HEK293 (cell line): ENCODE data around the gene MDH1B.

Experiments
- CTCF ChIA-PET: fragments of 350-600 bp; formaldehyde crosslinking; extraction: SDS; loops from one replicate; lab custom pipeline; 2021; ENCODE audit warnings: antibody characterized with exemption; lab: Yijun Ruan, JAX
- POLR2A ChIA-PET: fragments of 300-600 bp; formaldehyde crosslinking; extraction: SDS; loops from one replicate; lab custom pipeline; 2020; ENCODE audit warnings: antibody characterized with exemption, inconsistent platforms; lab: Yijun Ruan, JAX
- H3K27ac ChIP-seq: fragments of 200-500 bp; sonication (Bioruptor generic); 2 replicates; pipeline ENCODE4 v1.5.1; 2014; ENCODE audit warnings: low read depth, low read length, control low read depth, inconsistent platforms; ENCODE audit errors: extremely low read depth
- H3K36me3 ChIP-seq, 2 experiments: fragments of 200-500 bp in 1 of 2; sonication (Bioruptor generic) in 1 of 2; 1 replicate in 1 of 2; 2 replicates in 1 of 2; pipeline ENCODE4 v1.5.1; 2014 to 2017; ENCODE audit warnings: inconsistent platforms in 2 of 2, low read length in 2 of 2; ENCODE audit not compliant: control insufficient read depth in 2 of 2, insufficient read depth in 1 of 2
- H3K4me1 ChIP-seq: fragments of 200-500 bp; sonication (Bioruptor generic); 2 replicates; pipeline ENCODE4 v1.5.1; 2014; ENCODE audit warnings: mild to moderate bottlenecking, low read length, inconsistent platforms; ENCODE audit not compliant: control insufficient read depth, insufficient read depth
- H3K4me3 ChIP-seq: 2 replicates; pipeline ENCODE4 v1.5.1; 2011; ENCODE audit warnings: low read depth, mild to moderate bottlenecking, control low read depth, low read length, moderate library complexity
- H3K9me3 ChIP-seq: fragments of 200-500 bp; sonication (Bioruptor generic); 2 replicates; pipeline ENCODE4 v1.5.1; 2014; ENCODE audit warnings: low read depth, low read length, inconsistent platforms; ENCODE audit not compliant: control insufficient read depth, insufficient read depth
- GLIS1 ChIP-seq: fragments of 450-650 bp; formaldehyde crosslinking; IDR thresholded peaks from 2 replicates; pipeline ENCODE4 v1.5.1; 2016; ENCODE audit warnings: missing biosample characterization, missing genetic modification characterization
- KLF17 ChIP-seq: fragments of 450-650 bp; formaldehyde crosslinking; IDR thresholded peaks from 2 replicates; pipeline ENCODE4 v1.5.1; 2016; ENCODE audit warnings: missing biosample characterization, missing genetic modification characterization
- MYNN ChIP-seq: fragments of 450-650 bp; formaldehyde crosslinking; IDR thresholded peaks from 2 replicates; pipeline ENCODE4 v1.5.1; 2016; ENCODE audit warnings: missing biosample characterization, missing genetic modification characterization, borderline replicate concordance
- SP7 ChIP-seq: fragments of 450-650 bp; formaldehyde crosslinking; IDR thresholded peaks from 2 replicates; pipeline ENCODE4 v1.5.1; 2016; ENCODE audit warnings: missing biosample characterization, missing genetic modification characterization
- YY1 ChIP-seq: fragments of 450-650 bp; formaldehyde crosslinking; IDR thresholded peaks from 2 replicates; pipeline ENCODE4 v1.5.1; 2018; ENCODE audit warnings: missing biosample characterization, missing genetic modification characterization
- YY2 ChIP-seq: fragments of 450-650 bp; formaldehyde crosslinking; IDR thresholded peaks from 2 replicates; pipeline ENCODE4 v1.5.1; 2016; ENCODE audit warnings: missing biosample characterization, missing genetic modification characterization
- ZBTB11 ChIP-seq: fragments of 450-650 bp; formaldehyde crosslinking; conservative IDR thresholded peaks from 2 replicates; pipeline ENCODE4 v1.5.1; 2016; ENCODE audit warnings: low read depth, missing biosample characterization, missing genetic modification characterization
- ZBTB8A ChIP-seq: fragments of 450-650 bp; formaldehyde crosslinking; IDR thresholded peaks from 2 replicates; pipeline ENCODE4 v1.5.1; 2016; ENCODE audit warnings: missing biosample characterization, missing genetic modification characterization
- ZFHX2 ChIP-seq: fragments of 450-650 bp; formaldehyde crosslinking; conservative IDR thresholded peaks from 2 replicates; pipeline ENCODE4 v1.5.1; 2016; ENCODE audit warnings: missing biosample characterization, missing genetic modification characterization
- ZNF169 ChIP-seq: fragments of 450-650 bp; formaldehyde crosslinking; IDR thresholded peaks from 2 replicates; pipeline ENCODE4 v1.5.1; 2016; ENCODE audit warnings: missing biosample characterization, missing genetic modification characterization
- ZNF175 ChIP-seq: fragments of 450-650 bp; formaldehyde crosslinking; IDR thresholded peaks from 2 replicates; pipeline ENCODE4 v1.5.1; 2016; ENCODE audit warnings: missing biosample characterization, missing genetic modification characterization
- ZNF239 ChIP-seq: fragments of 450-650 bp; formaldehyde crosslinking; IDR thresholded peaks from 2 replicates; pipeline ENCODE4 v1.5.1; 2016; ENCODE audit warnings: missing biosample characterization, missing genetic modification characterization
- ZNF335 ChIP-seq: fragments of 450-650 bp; formaldehyde crosslinking; conservative IDR thresholded peaks from 2 replicates; pipeline ENCODE4 v1.5.1; 2016; ENCODE audit warnings: missing biosample characterization, missing genetic modification characterization
- ZNF394 ChIP-seq: fragments of 450-650 bp; formaldehyde crosslinking; IDR thresholded peaks from 2 replicates; pipeline ENCODE4 v1.5.1; 2016; ENCODE audit warnings: missing biosample characterization, missing genetic modification characterization, mild to moderate bottlenecking, moderate library complexity, borderline replicate concordance
- ZNF449 ChIP-seq: fragments of 450-650 bp; formaldehyde crosslinking; IDR thresholded peaks from 2 replicates; pipeline ENCODE4 v1.5.1; 2017; ENCODE audit warnings: missing biosample characterization, mild to moderate bottlenecking, missing genetic modification characterization, moderate library complexity
- ZNF501 ChIP-seq: fragments of 450-650 bp; formaldehyde crosslinking; IDR thresholded peaks from 2 replicates; pipeline ENCODE4 v1.5.1; 2016; ENCODE audit warnings: missing biosample characterization, missing genetic modification characterization
- ZNF518A ChIP-seq: fragments of 450-650 bp; formaldehyde crosslinking; conservative IDR thresholded peaks from 2 replicates; pipeline ENCODE4 v1.5.1; 2016; ENCODE audit warnings: low read depth, missing biosample characterization, missing genetic modification characterization
- ZNF600 ChIP-seq: fragments of 450-650 bp; formaldehyde crosslinking; IDR thresholded peaks from 2 replicates; pipeline ENCODE4 v1.5.1; 2016; ENCODE audit warnings: missing biosample characterization, missing genetic modification characterization
- ZNF629 ChIP-seq: fragments of 450-650 bp; formaldehyde crosslinking; IDR thresholded peaks from 2 replicates; pipeline ENCODE4 v1.5.1; 2017; ENCODE audit warnings: missing biosample characterization, missing genetic modification characterization
- ZNF660 ChIP-seq: fragments of 450-650 bp; IDR thresholded peaks from 2 replicates; pipeline ENCODE4 v1.5.1; 2018; ENCODE audit warnings: missing biosample characterization, mild to moderate bottlenecking, missing genetic modification characterization
- ZNF692 ChIP-seq: fragments of 450-650 bp; formaldehyde crosslinking; IDR thresholded peaks from 2 replicates; pipeline ENCODE4 v1.5.1; 2016; ENCODE audit warnings: missing biosample characterization, missing genetic modification characterization
- ZNF76 ChIP-seq: fragments of 450-650 bp; formaldehyde crosslinking; IDR thresholded peaks from 2 replicates; pipeline ENCODE4; 2016; ENCODE audit warnings: low read depth, missing biosample characterization, missing genetic modification characterization, borderline replicate concordance
- ZNF785 ChIP-seq: fragments of 450-650 bp; formaldehyde crosslinking; IDR thresholded peaks from 2 replicates; pipeline ENCODE4 v1.5.1; 2016; ENCODE audit warnings: missing biosample characterization, missing genetic modification characterization
- ZXDB ChIP-seq: fragments of 450-650 bp; formaldehyde crosslinking; IDR thresholded peaks from 2 replicates; pipeline ENCODE4 v1.5.1; 2016; ENCODE audit warnings: missing biosample characterization, missing genetic modification characterization

Gene MDH1B

GRCh38 chr2:206765242-206766056, at the start of gene MDH1B, which contains the start of gene FASTKD2:
TSS of gene MDH1B (minus strand) at chr2:206765328. CDS start at chr2:206765271, 57 bp downstream.
TSS of gene FASTKD2 (plus strand) at chr2:206765606. CDS start at chr2:206766694, 1,088 bp downstream.
- ChIA-PET CTCF (interaction anchor here (0.6 to 2.3 kb wide), 4 partner anchors 16 to 860 kb away, joined by 3 to 10 read pairs (median 4); partner anchors contain the start of gene METTL21A), POLR2A (interaction anchor here (0.6 to 0.7 kb wide), 2 partner anchors 8 to 307 kb away, joined by 5 to 6 read pairs; no protein-coding TSS in a partner anchor)
- H3K9me3 ChIP-seq = no peaks in the 10 kb centered on the region
- peaks cover 0 to 30% of the 10 kb centered on the region in 2 experiments for H3K36me3 ChIP-seq
- no peaks in the 10 kb centered on the region for H3K4me1 ChIP-seq
- H3K4me3 ChIP-seq = peak within 1 kb of the TSS; percentile 92
- peak within 1 kb of the TSS; percentile 26; the same call in 1 of the 2 replicates for H3K27ac ChIP-seq
- TF ChIP-seq ZBTB8A (tag by site-specific recombination) (0 out of 2 replicates have a peak, but pooled peaks have one; percentile 28), ZXDB (tag by site-specific recombination) (peak; percentile 71), ZNF239 (no peak), ZNF785 (tag by site-specific recombination) (no peak), ZFHX2 (no peak), ZNF600 (tag by site-specific recombination) (0 out of 2 replicates have a peak, but pooled peaks have one; percentile 43), ZNF629 (tag by site-specific recombination) (peak; percentile 37; the same call in 1 of the 2 replicates), ZNF660 (tag by site-specific recombination) (0 out of 2 replicates have a peak, but pooled peaks have one; percentile 20), ZNF76 (peak; percentile 3; the same call in 1 of the 2 replicates), ZNF394 (tag by site-specific recombination) (peak; percentile 97), ZNF169 (no peak), YY2 (tag by site-specific recombination) (peak; percentile 92), ZNF518A (peak; percentile 54), ZNF692 (tag by site-specific recombination) (peak; percentile 96), SP7 (tag by site-specific recombination) (peak; percentile 39; the same call in 1 of the 2 replicates), ZBTB11 (tag by site-specific recombination) (no peak), ZNF335 (tag by site-specific recombination) (peak; percentile 95), ZNF449 (peak; percentile 60; the same call in 1 of the 2 replicates), KLF17 (tag by site-specific recombination) (peak; percentile 17; the same call in 1 of the 2 replicates), ZNF175 (tag by site-specific recombination) (no peak), YY1 (peak; percentile 83), ZNF501 (0 out of 2 replicates have a peak, but pooled peaks have one; percentile 60), GLIS1 (tag by site-specific recombination) (peak; percentile 50), MYNN (tag by site-specific recombination) (no peak)
